Erythroblast (primary cell): Measurements from ENCODE around the gene NDRG3.

Experiments used
- GATA1 ChIP-seq: IDR thresholded peaks from 2 replicates; pipeline ENCODE4 v1.6.1; 2011; ENCODE audit warnings: low read depth, mild to moderate bottlenecking, control low read depth, low read length, moderate library complexity
- POLR2A ChIP-seq: IDR thresholded peaks from 2 replicates; pipeline ENCODE4 v1.6.1; 2011; ENCODE audit warnings: mild to moderate bottlenecking, low read length

DNA sequence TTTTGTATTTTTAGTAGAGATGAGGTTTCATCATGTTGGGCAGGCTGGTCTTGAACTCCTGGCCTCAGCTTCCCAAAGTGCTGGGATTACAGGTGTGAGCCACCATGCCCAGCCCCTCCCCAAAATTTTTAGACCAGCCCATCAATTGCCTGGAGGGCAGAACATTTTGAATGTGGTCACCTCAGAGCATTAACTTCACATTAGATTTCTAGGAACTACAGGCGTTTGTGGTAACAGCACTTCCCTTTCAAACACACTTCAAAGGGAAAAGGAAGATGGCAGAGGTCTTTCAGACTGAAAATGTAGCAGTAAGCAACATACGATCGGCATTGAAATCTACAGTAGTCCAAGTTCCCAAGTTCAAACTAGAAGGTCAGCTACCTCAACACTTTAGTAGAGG lies 87.6 kb downstream of the NDRG3 start:
- TF ChIP-seq POLR2A (no peak), GATA1 (no peak)
